GM23248 (cell line): ENCODE data around the gene SSUH2. TPM values are rescaled to one million over a fixed set of nuclear protein-coding genes. Genes with fewer than 3 reads are reported as not detected.
"Not testable (repeated sequence)": the region's sequence is repeated elsewhere in the genome, so short reads cannot be mapped to it uniquely, and the experiment has no call there.

Experiments used
- DNase-seq: peaks from one replicate; pipeline ENCODE4 v3.0.0-alpha.2; 2015
- H2AFZ ChIP-seq: fragments of 200-600 bp; sonication (generic); 2 replicates; pipeline ENCODE4 v1.6.1; 2016; ENCODE audit warnings: antibody characterized with exemption
- H3F3A ChIP-seq: fragments of 200-600 bp; sonication (generic); 2 replicates; pipeline ENCODE4 v1.6.1; 2016; ENCODE audit warnings: mild to moderate bottlenecking, antibody characterized with exemption, mixed run types; ENCODE audit not compliant: insufficient read depth
- H3K27ac ChIP-seq: fragments of 200-600 bp; sonication (generic); 2 replicates; pipeline ENCODE4 v1.5.1; 2016; ENCODE audit warnings: mild to moderate bottlenecking
- H3K27me3 ChIP-seq: fragments of 200-600 bp; sonication (generic); replicated peaks from 2 replicates; pipeline ENCODE4 v1.6.1; 2016; ENCODE audit warnings: mild to moderate bottlenecking; ENCODE audit not compliant: insufficient read depth
- H3K36me3 ChIP-seq: fragments of 200-600 bp; sonication (generic); 2 replicates; pipeline ENCODE4 v1.6.1; 2016; ENCODE audit warnings: low read depth, mild to moderate bottlenecking
- H3K4me1 ChIP-seq: fragments of 200-600 bp; sonication (generic); 2 replicates; pipeline ENCODE4 v1.6.1; 2016; ENCODE audit warnings: mild to moderate bottlenecking; ENCODE audit not compliant: insufficient read depth
- H3K4me2 ChIP-seq: fragments of 200-600 bp; sonication (generic); one replicate; pipeline ENCODE4 v1.6.1; 2016; ENCODE audit warnings: mild to moderate bottlenecking; ENCODE audit not compliant: unreplicated experiment
- H3K4me3 ChIP-seq: fragments of 200-600 bp; sonication (generic); 2 replicates; pipeline ENCODE4 v1.5.1; 2016; ENCODE audit warnings: mild to moderate bottlenecking
- H3K79me2 ChIP-seq: fragments of 200-600 bp; sonication (generic); 2 replicates; pipeline ENCODE4 v1.6.1; 2016; ENCODE audit warnings: mild to moderate bottlenecking; ENCODE audit not compliant: insufficient read depth
- H3K9ac ChIP-seq: fragments of 200-600 bp; sonication (generic); 2 replicates; pipeline ENCODE4 v1.6.1; 2016; ENCODE audit warnings: mild to moderate bottlenecking
- H3K9me2 ChIP-seq: fragments of 200-600 bp; sonication (generic); 2 replicates; pipeline ENCODE4 v1.6.1; 2016; ENCODE audit warnings: mixed run types, mild to moderate bottlenecking, moderate library complexity; ENCODE audit not compliant: insufficient read depth
- H3K9me3 ChIP-seq: fragments of 200-600 bp; sonication (generic); one replicate; pipeline ENCODE4 v1.6.1; 2017; ENCODE audit warnings: low read depth
- H4K20me1 ChIP-seq: fragments of 200-600 bp; sonication (generic); 2 replicates; pipeline ENCODE4 v1.6.0; 2016; ENCODE audit not compliant: insufficient read depth
- EZH2 ChIP-seq: fragments of 200-600 bp; sonication (generic); IDR thresholded peaks from 2 replicates; pipeline ENCODE4 v1.6.1; 2018; ENCODE audit warnings: antibody characterized with exemption, mild to moderate bottlenecking; ENCODE audit not compliant: insufficient read depth, poor library complexity, severe bottlenecking
- EZH2phosphoT487 ChIP-seq: fragments of 200-600 bp; sonication (generic); IDR thresholded peaks from 2 replicates; pipeline ENCODE4 v1.6.1; 2018; ENCODE audit warnings: antibody characterized with exemption, moderate library complexity, mild to moderate bottlenecking, low read depth; ENCODE audit not compliant: insufficient read depth
- WGBS, 2 experiments: methylation state at CpG; one replicate each; pipeline ENCODE4 v1.1.6; 2015 to 2017; ENCODE audit warnings: low lambda C conversion rate in 2 of 2, low coverage in 1 of 2; ENCODE audit errors: missing lambda C conversion rate in 2 of 2; 5-methylcytosine and 5-hydroxymethylcytosine counted together
- in situ Hi-C: fragments of 300-500 bp; cut with MboI; formaldehyde crosslinking; loops from 2 replicates; pipeline ENCODE4 v1.15.0; 2020
- polyA plus RNA-seq: library from polyadenylated mRNA; unstranded; fragments of >200 nt; fragmentation: Nextera tagmentation; extraction: Ambion mirVana; gene quantifications from 2 replicates; pipeline ENCODE4 v1.2.1, GENCODE V29; 2016
- total RNA-seq: library from RNA; depleted of rRNA; stranded (reverse); fragments of >200 nt; shearing (Covaris generic); gene quantifications from 2 replicates; pipeline ENCODE4 v1.2.3, GENCODE V29; 2014; rRNA removed

Gene SSUH2
- total RNA-seq (0.13 and 0.76 TPM in 2 replicates), polyA plus RNA-seq (0.18 TPM in 1 of 2 replicates, not detected in the other)

GRCh38 chr3:8644748-8645390 lies at the start of gene SSUH2:
SSUH2 (minus strand) TSS chr3:8644798; CDS start chr3:8644758, 40 bp downstream.
- Histone ChIP-seq H3K27ac (no peak within 1 kb of the TSS), H3K4me1 (no peaks in the 10 kb centered on the region), H3K79me2 (no peaks in the 10 kb centered on the region), H3K36me3 (no peaks in the 10 kb centered on the region), H3K9ac (no peak within 1 kb of the TSS), H3K4me2 (no peak within 1 kb of the TSS), H3K4me3 (no peak within 1 kb of the TSS), H4K20me1 (no peaks in the 10 kb centered on the region), H2AFZ (no peak within 1 kb of the TSS), H3K9me2 (no peaks in the 10 kb centered on the region), H3F3A (no peaks in the 10 kb centered on the region), H3K27me3 (peaks cover 14% of the 10 kb centered on the region; the same call in 1 of the 2 replicates), H3K9me3 (no peaks in the 10 kb centered on the region)
- TF ChIP-seq EZH2 (no peak), EZH2phosphoT487 (no peak)
- DNase-seq, result no peak
- 49 to 57% methylated on average over 8 of the region's 8 CpGs for WGBS, 2 experiments
- in situ Hi-C loops, result no loop called here

- H3K79me2 ChIP-seq, DNase-seq, H3K36me3 ChIP-seq, H3K4me3 ChIP-seq, H3K27me3 ChIP-seq, H3K9ac ChIP-seq, H3K9me3 ChIP-seq, H3K4me1 ChIP-seq, H3K9me2 ChIP-seq, in situ Hi-C loops, H3F3A ChIP-seq, H2AFZ ChIP-seq, H4K20me1 ChIP-seq, H3K4me2 ChIP-seq, H3K27ac ChIP-seq: not testable (repeated sequence)
- 87 to 92% methylated on average over 9 of the region's 9 CpGs for WGBS, 2 experiments
Measured at GRCh38 chr3:8691295-8691694, 46.7 kb upstream of the SSUH2 start.

GRCh38 chr3:8684992-8685391 lies 40.4 kb upstream of the SSUH2 start:
- H4K20me1 ChIP-seq, H3F3A ChIP-seq, H3K79me2 ChIP-seq, H3K9me2 ChIP-seq, H3K36me3 ChIP-seq, H3K4me3 ChIP-seq, DNase-seq, H3K4me1 ChIP-seq, H3K9me3 ChIP-seq, in situ Hi-C loops, H3K9ac ChIP-seq, H3K4me2 ChIP-seq, H2AFZ ChIP-seq, H3K27me3 ChIP-seq, H3K27ac ChIP-seq: not testable (repeated sequence)
- WGBS, 2 experiments, result 78 to 80% methylated on average over 6 of the region's 6 CpGs

GRCh38 chr3:8682850-8683574 lies 38.4 kb upstream of the SSUH2 start:
- H3K79me2 ChIP-seq, H3K4me3 ChIP-seq, in situ Hi-C loops, H3K4me1 ChIP-seq, H3K27ac ChIP-seq, H3K9me2 ChIP-seq, H3K4me2 ChIP-seq, H3K27me3 ChIP-seq, DNase-seq, H2AFZ ChIP-seq, H4K20me1 ChIP-seq, H3K9ac ChIP-seq, H3K9me3 ChIP-seq, H3F3A ChIP-seq, H3K36me3 ChIP-seq: not testable (repeated sequence)
- 73 to 76% methylated on average over 19 of the region's 19 CpGs for WGBS, 2 experiments

- H3K36me3 ChIP-seq, H3F3A ChIP-seq, H3K4me2 ChIP-seq, in situ Hi-C loops, H3K9me3 ChIP-seq, H3K9ac ChIP-seq, H3K4me1 ChIP-seq, H3K79me2 ChIP-seq, DNase-seq, H3K9me2 ChIP-seq, H3K4me3 ChIP-seq, H4K20me1 ChIP-seq, H2AFZ ChIP-seq, H3K27ac ChIP-seq, H3K27me3 ChIP-seq: not testable (repeated sequence)
- 56 to 57% methylated on average over 9 of the region's 9 CpGs for WGBS, 2 experiments
Measured at GRCh38 chr3:8681881-8682538, 37.4 kb upstream of the SSUH2 start.
